GM23338 (cell line): Measurements from ENCODE around the gene PXDN. TPM values are rescaled to one million over a fixed set of nuclear protein-coding genes. Genes with fewer than 3 reads are reported as not detected.

Source experiments
- ATAC-seq: fragments of 200-7000 bp; cut with Tn5 transposase; 3 replicates; pipeline ENCODE4 v1.9.1; 2020
- DNase-seq: peaks from one replicate; pipeline ENCODE4 v3.0.0-alpha.2; 2015; ENCODE audit warnings: low spot score
- H2AFZ ChIP-seq: fragments of 200-600 bp; sonication (generic); 2 replicates; pipeline ENCODE4 v1.8.0; 2016; ENCODE audit warnings: antibody characterized with exemption, mild to moderate bottlenecking, moderate library complexity
- H3F3A ChIP-seq: fragments of 200-600 bp; sonication (generic); replicated peaks from 2 replicates; pipeline ENCODE4 v1.8.0; 2017; ENCODE audit warnings: antibody characterized with exemption, mixed run types, low read depth
- H3K27ac ChIP-seq: fragments of 200-600 bp; sonication (generic); 2 replicates; pipeline ENCODE4 v1.6.1; 2016; ENCODE audit warnings: low read depth
- H3K27me3 ChIP-seq: fragments of 200-600 bp; sonication (generic); 2 replicates; pipeline ENCODE4 v1.8.0; 2016; ENCODE audit warnings: mild to moderate bottlenecking, mixed run types, moderate library complexity; ENCODE audit not compliant: insufficient read depth
- H3K36me3 ChIP-seq: fragments of 200-600 bp; sonication (generic); 2 replicates; pipeline ENCODE4 v1.8.0; 2016; ENCODE audit warnings: mild to moderate bottlenecking; ENCODE audit not compliant: insufficient read depth
- H3K4me1 ChIP-seq: fragments of 200-600 bp; sonication (generic); 2 replicates; pipeline ENCODE4 v1.8.0; 2016; ENCODE audit warnings: mild to moderate bottlenecking, moderate library complexity; ENCODE audit not compliant: insufficient read depth
- H3K4me2 ChIP-seq: fragments of 200-600 bp; sonication (generic); 2 replicates; pipeline ENCODE4 v1.7.1; 2017; ENCODE audit warnings: mixed run types
- H3K4me3 ChIP-seq: fragments of 200-600 bp; sonication (generic); 2 replicates; pipeline ENCODE4 v1.6.1; 2016; ENCODE audit warnings: mixed run types
- H3K79me2 ChIP-seq: fragments of 200-600 bp; sonication (generic); replicated peaks from 2 replicates; pipeline ENCODE4 v1.8.0; 2017; ENCODE audit warnings: mild to moderate bottlenecking; ENCODE audit not compliant: insufficient read depth
- H3K9me2 ChIP-seq: fragments of 200-600 bp; sonication (generic); 2 replicates; pipeline ENCODE4 v1.8.0; 2017; ENCODE audit not compliant: insufficient read depth
- H4K20me1 ChIP-seq: fragments of 200-600 bp; sonication (generic); replicated peaks from 2 replicates; pipeline ENCODE4 v1.8.0; 2017; ENCODE audit warnings: mild to moderate bottlenecking; ENCODE audit not compliant: insufficient read depth
- H3K27ac Mint-ChIP-seq: 2 replicates; pipeline ENCODE4 v1.8.0; 2020; ENCODE audit warnings: inconsistent platforms, mild to moderate bottlenecking, moderate library complexity, mixed read lengths
- H3K27me3 Mint-ChIP-seq: 3 replicates; pipeline ENCODE4 v1.8.0; 2022; ENCODE audit warnings: low read depth, mild to moderate bottlenecking, moderate library complexity, mixed read lengths, inconsistent platforms; ENCODE audit not compliant: insufficient read depth, poor library complexity
- H3K36me3 Mint-ChIP-seq: 3 replicates; pipeline ENCODE4 v1.8.0; 2021; ENCODE audit warnings: low read depth, mild to moderate bottlenecking, inconsistent platforms, moderate library complexity, mixed read lengths
- H3K4me1 Mint-ChIP-seq: 3 replicates; pipeline ENCODE4 v1.8.0; 2020; ENCODE audit warnings: mild to moderate bottlenecking, inconsistent platforms, mixed read lengths
- H3K4me3 Mint-ChIP-seq: 3 replicates; pipeline ENCODE4 v1.8.0; 2021; ENCODE audit warnings: moderate library complexity, mild to moderate bottlenecking, inconsistent platforms, mixed read lengths
- H3K9me3 Mint-ChIP-seq: 3 replicates; pipeline ENCODE4 v1.8.0; 2020; ENCODE audit warnings: moderate library complexity, mild to moderate bottlenecking, inconsistent platforms, mixed read lengths
- CREB1 ChIP-seq: fragments of 250-450 bp; sonication (Bioruptor Pico); IDR thresholded peaks from 2 replicates; pipeline ENCODE4 v1.5.0; 2020; ENCODE audit warnings: low read depth, mild to moderate bottlenecking, moderate library complexity
- EZH2 ChIP-seq: fragments of 200-600 bp; sonication (generic); IDR thresholded peaks from one replicate; pipeline ENCODE4 v1.8.0; 2017; ENCODE audit warnings: antibody characterized with exemption, mild to moderate bottlenecking, low read depth; ENCODE audit not compliant: unreplicated experiment
- EZH2phosphoT487 ChIP-seq: fragments of 200-600 bp; sonication (generic); IDR thresholded peaks from one replicate; pipeline ENCODE4 v1.8.1; 2018; ENCODE audit warnings: antibody characterized with exemption; ENCODE audit not compliant: unreplicated experiment
- JUNB ChIP-seq: IDR thresholded peaks from one replicate; pipeline ENCODE4 v1.6.1; 2016; ENCODE audit warnings: antibody characterized with exemption; ENCODE audit not compliant: unreplicated experiment
- POLR2AphosphoS5 ChIP-seq: IDR thresholded peaks from 2 replicates; pipeline ENCODE4 v1.6.1; 2016; ENCODE audit warnings: antibody characterized with exemption, low read depth
- STAT1 ChIP-seq: IDR thresholded peaks from one replicate; pipeline ENCODE4 v1.6.1; 2016; ENCODE audit warnings: antibody characterized with exemption; ENCODE audit not compliant: unreplicated experiment
- ZNF114 ChIP-seq: fragments of 250-450 bp; sonication (Bioruptor Pico); IDR thresholded peaks from 2 replicates; pipeline ENCODE4 v1.5.0; 2020; ENCODE audit warnings: mild to moderate bottlenecking, moderate library complexity
- ZNF331 ChIP-seq: fragments of 250-450 bp; sonication (Bioruptor Pico); IDR thresholded peaks from 2 replicates; pipeline ENCODE4 v1.5.0; 2020; ENCODE audit warnings: low read depth, mild to moderate bottlenecking, moderate library complexity
- polyA plus RNA-seq: library from polyadenylated mRNA; unstranded; fragments of >200 nt; fragmentation: Nextera tagmentation; extraction: Ambion mirVana; gene quantifications from 2 replicates; pipeline ENCODE4 v1.2.1, GENCODE V29; 2016
- total RNA-seq: library from RNA; depleted of rRNA; stranded (reverse); fragments of >200 nt; shearing (Covaris generic); gene quantifications from 2 replicates; pipeline ENCODE4 v1.2.3, GENCODE V29; 2014
- TF ChIP-seq, protein P1 (sequence below): IDR thresholded peaks from 2 replicates; pipeline ENCODE4 v1.6.1; 2016; ENCODE audit warnings: antibody characterized with exemption
- TF ChIP-seq, protein P2 (sequence below): IDR thresholded peaks from one replicate; pipeline ENCODE4 v1.6.1; 2018; ENCODE audit warnings: antibody characterized with exemption; ENCODE audit not compliant: unreplicated experiment
- TF ChIP-seq, protein P3 (sequence below): fragments of 250-450 bp; sonication (Bioruptor Pico); IDR thresholded peaks from 2 replicates; pipeline ENCODE4 v1.5.0; 2020; ENCODE audit warnings: mild to moderate bottlenecking, moderate library complexity
- TF ChIP-seq, protein P4 (sequence below), 2 experiments: fragments of 200-600 bp in 1 of 2; sonication (generic) in 1 of 2; conservative IDR thresholded peaks; 2 replicates each; pipeline versions ENCODE4 v1.5.1 to v1.6.1; 2016 to 2017; ENCODE audit warnings: antibody characterized with exemption in 2 of 2, low read depth in 2 of 2, mild to moderate bottlenecking in 2 of 2, moderate library complexity in 1 of 2

The PXDN gene
- total and polyA plus RNA-seq, 2 experiments from 2014 or later: 42.2 to 225 TPM

DNA sequence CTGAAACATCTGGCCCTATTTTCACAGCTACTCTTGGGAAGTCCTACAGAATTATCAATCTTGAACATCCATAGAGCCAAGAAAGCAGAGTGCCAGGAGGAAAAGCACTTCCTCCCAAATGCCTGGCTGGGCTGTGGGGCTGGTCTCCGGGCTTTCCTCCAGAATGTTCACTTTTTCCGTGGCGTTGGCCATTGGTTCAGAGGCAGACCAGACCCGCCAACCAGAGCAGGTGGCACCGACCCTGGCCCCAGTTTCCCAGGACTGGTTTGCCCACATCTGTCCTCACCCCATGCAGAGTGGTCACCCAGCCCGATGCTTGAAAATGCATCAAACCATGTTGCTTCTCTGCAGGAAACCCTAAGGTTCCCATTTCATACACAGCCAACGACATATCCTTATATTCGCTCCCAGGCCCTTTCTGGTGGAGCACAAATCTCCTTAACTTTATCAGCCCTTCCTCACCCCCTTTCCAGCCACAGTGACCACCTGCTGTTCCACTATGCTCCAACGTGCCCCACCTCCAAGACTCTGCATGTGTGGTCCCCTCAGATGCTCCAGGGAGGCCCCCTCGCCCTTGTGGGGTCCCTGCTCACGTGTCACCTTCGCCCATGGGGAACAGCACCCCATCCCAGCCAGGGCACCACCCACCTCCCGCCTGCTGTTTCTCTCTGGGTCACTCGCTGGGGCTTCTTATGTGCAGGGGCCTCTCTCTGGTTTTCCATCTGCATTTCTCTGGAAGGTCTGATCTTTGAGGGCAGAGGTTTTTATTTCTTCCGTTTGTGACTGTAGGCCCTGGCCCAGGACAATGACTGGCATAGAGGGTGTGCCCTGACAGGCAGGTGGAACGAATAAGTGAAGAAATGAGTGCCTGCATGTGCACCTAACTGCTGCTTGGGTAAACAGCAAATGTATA, 92.9 kb downstream of the PXDN start:
- TF ChIP-seq EZH2phosphoT487: no peak
- TF ChIP-seq, protein P1, sequence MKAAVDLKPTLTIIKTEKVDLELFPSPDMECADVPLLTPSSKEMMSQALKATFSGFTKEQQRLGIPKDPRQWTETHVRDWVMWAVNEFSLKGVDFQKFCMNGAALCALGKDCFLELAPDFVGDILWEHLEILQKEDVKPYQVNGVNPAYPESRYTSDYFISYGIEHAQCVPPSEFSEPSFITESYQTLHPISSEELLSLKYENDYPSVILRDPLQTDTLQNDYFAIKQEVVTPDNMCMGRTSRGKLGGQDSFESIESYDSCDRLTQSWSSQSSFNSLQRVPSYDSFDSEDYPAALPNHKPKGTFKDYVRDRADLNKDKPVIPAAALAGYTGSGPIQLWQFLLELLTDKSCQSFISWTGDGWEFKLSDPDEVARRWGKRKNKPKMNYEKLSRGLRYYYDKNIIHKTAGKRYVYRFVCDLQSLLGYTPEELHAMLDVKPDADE: no peak
- no peak for TF ChIP-seq ZNF114
- no peak for TF ChIP-seq JUNB
- no peak for TF ChIP-seq CREB1
- no peak for TF ChIP-seq STAT1
- TF ChIP-seq POLR2AphosphoS5: no peak
- TF ChIP-seq, protein P2, sequence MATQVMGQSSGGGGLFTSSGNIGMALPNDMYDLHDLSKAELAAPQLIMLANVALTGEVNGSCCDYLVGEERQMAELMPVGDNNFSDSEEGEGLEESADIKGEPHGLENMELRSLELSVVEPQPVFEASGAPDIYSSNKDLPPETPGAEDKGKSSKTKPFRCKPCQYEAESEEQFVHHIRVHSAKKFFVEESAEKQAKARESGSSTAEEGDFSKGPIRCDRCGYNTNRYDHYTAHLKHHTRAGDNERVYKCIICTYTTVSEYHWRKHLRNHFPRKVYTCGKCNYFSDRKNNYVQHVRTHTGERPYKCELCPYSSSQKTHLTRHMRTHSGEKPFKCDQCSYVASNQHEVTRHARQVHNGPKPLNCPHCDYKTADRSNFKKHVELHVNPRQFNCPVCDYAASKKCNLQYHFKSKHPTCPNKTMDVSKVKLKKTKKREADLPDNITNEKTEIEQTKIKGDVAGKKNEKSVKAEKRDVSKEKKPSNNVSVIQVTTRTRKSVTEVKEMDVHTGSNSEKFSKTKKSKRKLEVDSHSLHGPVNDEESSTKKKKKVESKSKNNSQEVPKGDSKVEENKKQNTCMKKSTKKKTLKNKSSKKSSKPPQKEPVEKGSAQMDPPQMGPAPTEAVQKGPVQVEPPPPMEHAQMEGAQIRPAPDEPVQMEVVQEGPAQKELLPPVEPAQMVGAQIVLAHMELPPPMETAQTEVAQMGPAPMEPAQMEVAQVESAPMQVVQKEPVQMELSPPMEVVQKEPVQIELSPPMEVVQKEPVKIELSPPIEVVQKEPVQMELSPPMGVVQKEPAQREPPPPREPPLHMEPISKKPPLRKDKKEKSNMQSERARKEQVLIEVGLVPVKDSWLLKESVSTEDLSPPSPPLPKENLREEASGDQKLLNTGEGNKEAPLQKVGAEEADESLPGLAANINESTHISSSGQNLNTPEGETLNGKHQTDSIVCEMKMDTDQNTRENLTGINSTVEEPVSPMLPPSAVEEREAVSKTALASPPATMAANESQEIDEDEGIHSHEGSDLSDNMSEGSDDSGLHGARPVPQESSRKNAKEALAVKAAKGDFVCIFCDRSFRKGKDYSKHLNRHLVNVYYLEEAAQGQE: no peak
- TF ChIP-seq, protein P3, sequence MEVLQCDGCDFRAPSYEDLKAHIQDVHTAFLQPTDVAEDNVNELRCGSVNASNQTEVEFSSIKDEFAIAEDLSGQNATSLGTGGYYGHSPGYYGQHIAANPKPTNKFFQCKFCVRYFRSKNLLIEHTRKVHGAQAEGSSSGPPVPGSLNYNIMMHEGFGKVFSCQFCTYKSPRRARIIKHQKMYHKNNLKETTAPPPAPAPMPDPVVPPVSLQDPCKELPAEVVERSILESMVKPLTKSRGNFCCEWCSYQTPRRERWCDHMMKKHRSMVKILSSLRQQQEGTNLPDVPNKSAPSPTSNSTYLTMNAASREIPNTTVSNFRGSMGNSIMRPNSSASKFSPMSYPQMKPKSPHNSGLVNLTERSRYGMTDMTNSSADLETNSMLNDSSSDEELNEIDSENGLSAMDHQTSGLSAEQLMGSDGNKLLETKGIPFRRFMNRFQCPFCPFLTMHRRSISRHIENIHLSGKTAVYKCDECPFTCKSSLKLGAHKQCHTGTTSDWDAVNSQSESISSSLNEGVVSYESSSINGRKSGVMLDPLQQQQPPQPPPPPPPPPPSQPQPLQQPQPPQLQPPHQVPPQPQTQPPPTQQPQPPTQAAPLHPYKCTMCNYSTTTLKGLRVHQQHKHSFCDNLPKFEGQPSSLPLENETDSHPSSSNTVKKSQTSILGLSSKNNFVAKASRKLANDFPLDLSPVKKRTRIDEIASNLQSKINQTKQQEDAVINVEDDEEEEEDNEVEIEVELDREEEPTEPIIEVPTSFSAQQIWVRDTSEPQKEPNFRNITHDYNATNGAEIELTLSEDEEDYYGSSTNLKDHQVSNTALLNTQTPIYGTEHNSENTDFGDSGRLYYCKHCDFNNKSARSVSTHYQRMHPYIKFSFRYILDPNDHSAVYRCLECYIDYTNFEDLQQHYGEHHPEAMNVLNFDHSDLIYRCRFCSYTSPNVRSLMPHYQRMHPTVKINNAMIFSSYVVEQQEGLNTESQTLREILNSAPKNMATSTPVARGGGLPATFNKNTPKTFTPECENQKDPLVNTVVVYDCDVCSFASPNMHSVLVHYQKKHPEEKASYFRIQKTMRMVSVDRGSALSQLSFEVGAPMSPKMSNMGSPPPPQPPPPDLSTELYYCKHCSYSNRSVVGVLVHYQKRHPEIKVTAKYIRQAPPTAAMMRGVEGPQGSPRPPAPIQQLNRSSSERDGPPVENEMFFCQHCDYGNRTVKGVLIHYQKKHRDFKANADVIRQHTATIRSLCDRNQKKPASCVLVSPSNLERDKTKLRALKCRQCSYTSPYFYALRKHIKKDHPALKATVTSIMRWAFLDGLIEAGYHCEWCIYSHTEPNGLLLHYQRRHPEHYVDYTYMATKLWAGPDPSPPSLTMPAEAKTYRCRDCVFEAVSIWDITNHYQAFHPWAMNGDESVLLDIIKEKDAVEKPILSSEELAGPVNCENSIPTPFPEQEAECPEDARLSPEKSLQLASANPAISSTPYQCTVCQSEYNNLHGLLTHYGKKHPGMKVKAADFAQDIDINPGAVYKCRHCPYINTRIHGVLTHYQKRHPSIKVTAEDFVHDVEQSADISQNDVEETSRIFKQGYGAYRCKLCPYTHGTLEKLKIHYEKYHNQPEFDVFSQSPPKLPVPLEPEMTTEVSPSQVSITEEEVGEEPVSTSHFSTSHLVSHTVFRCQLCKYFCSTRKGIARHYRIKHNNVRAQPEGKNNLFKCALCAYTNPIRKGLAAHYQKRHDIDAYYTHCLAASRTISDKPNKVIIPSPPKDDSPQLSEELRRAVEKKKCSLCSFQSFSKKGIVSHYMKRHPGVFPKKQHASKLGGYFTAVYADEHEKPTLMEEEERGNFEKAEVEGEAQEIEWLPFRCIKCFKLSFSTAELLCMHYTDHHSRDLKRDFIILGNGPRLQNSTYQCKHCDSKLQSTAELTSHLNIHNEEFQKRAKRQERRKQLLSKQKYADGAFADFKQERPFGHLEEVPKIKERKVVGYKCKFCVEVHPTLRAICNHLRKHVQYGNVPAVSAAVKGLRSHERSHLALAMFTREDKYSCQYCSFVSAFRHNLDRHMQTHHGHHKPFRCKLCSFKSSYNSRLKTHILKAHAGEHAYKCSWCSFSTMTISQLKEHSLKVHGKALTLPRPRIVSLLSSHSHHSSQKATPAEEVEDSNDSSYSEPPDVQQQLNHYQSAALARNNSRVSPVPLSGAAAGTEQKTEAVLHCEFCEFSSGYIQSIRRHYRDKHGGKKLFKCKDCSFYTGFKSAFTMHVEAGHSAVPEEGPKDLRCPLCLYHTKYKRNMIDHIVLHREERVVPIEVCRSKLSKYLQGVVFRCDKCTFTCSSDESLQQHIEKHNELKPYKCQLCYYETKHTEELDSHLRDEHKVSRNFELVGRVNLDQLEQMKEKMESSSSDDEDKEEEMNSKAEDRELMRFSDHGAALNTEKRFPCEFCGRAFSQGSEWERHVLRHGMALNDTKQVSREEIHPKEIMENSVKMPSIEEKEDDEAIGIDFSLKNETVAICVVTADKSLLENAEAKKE (CRISPR knock-in tag): no peak
- no peak for TF ChIP-seq EZH2
- TF ChIP-seq ZNF331 (CRISPR knock-in tag): no peak
- TF ChIP-seq, protein P4, sequence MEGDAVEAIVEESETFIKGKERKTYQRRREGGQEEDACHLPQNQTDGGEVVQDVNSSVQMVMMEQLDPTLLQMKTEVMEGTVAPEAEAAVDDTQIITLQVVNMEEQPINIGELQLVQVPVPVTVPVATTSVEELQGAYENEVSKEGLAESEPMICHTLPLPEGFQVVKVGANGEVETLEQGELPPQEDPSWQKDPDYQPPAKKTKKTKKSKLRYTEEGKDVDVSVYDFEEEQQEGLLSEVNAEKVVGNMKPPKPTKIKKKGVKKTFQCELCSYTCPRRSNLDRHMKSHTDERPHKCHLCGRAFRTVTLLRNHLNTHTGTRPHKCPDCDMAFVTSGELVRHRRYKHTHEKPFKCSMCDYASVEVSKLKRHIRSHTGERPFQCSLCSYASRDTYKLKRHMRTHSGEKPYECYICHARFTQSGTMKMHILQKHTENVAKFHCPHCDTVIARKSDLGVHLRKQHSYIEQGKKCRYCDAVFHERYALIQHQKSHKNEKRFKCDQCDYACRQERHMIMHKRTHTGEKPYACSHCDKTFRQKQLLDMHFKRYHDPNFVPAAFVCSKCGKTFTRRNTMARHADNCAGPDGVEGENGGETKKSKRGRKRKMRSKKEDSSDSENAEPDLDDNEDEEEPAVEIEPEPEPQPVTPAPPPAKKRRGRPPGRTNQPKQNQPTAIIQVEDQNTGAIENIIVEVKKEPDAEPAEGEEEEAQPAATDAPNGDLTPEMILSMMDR (conservative IDR thresholded peaks at IDR 0.05; ENCODE audit: low read depth in 2 of 2): no peak
- no peak for ATAC-seq
- Histone ChIP-seq H3K27me3 (no peaks in the 10 kb centered on the region), H2AFZ (no peak overlapping the region), H3K9me2 (no peaks in the 10 kb centered on the region), H4K20me1 (0 out of 2 replicates have a peak, but pooled peaks cover 4% of the 10 kb centered on the region), H3K79me2 (peaks cover 3% of the 10 kb centered on the region), H3K36me3 (peaks cover 26% of the 10 kb centered on the region), H3F3A (no peaks in the 10 kb centered on the region), H3K4me3 (no peak overlapping the region), H3K4me2 (no peak overlapping the region), H3K4me1 (no peaks in the 10 kb centered on the region), H3K27ac (no peak overlapping the region)
- no peak for DNase-seq
- peaks cover 3% of the 10 kb centered on the region; the same call in 1 of the 3 replicates for H3K4me1 Mint-ChIP-seq
- peaks cover 34% of the 10 kb centered on the region for H3K36me3 Mint-ChIP-seq
- peaks cover 4% of the 10 kb centered on the region for H3K27me3 Mint-ChIP-seq
- H3K27ac Mint-ChIP-seq: no peak overlapping the region
- H3K4me3 Mint-ChIP-seq: no peak overlapping the region
- no peaks in the 10 kb centered on the region; the same call in 2 of the 3 replicates for H3K9me3 Mint-ChIP-seq
